K562 (cell line): Measurements from ENCODE around the gene PLA2G3.

Source experiments
- BRF1 ChIP-seq: IDR thresholded peaks from 3 replicates; pipeline ENCODE4 v1.6.1; 2011; ENCODE audit warnings: borderline replicate concordance, mild to moderate bottlenecking; ENCODE audit not compliant: insufficient read length; ENCODE audit errors: extremely low read depth
- CTCF ChIP-seq, 3 experiments: IDR thresholded peaks in 2 of 3; conservative IDR thresholded peaks in 1 of 3; 2 replicates each; pipeline ENCODE4 v1.5.1; 2011 to 2012; ENCODE audit warnings: low read length in 3 of 3, mild to moderate bottlenecking in 3 of 3, control low read depth in 2 of 3, improper control_type of control experiment in 1 of 3, inconsistent platforms in 1 of 3, low read depth in 1 of 3, mixed read lengths in 1 of 3, moderate library complexity in 1 of 3; ENCODE audit not compliant: insufficient read depth in 2 of 3
- GATAD2A ChIP-seq: fragments of 450-650 bp; IDR thresholded peaks from 2 replicates; pipeline ENCODE4 v1.6.1; 2017
- HCFC1 ChIP-seq: IDR thresholded peaks from 2 replicates; pipeline ENCODE4 v1.6.1; 2012; ENCODE audit warnings: low read depth, low read length, improper control_type of control experiment
- MEF2A ChIP-seq: IDR thresholded peaks from 2 replicates; pipeline ENCODE4 v1.6.1; 2011; ENCODE audit warnings: low read depth, mild to moderate bottlenecking, low read length, moderate library complexity; ENCODE audit not compliant: control insufficient read depth
- NUFIP1 ChIP-seq: fragments of 450-650 bp; IDR thresholded peaks from 2 replicates; pipeline ENCODE4 v1.6.1; 2018; ENCODE audit not compliant: partially characterized antibody
- POLR2A ChIP-seq: fragments of 450-650 bp; conservative IDR thresholded peaks from 2 replicates; pipeline ENCODE4 v1.6.1; 2016
- POLR2AphosphoS5 ChIP-seq: IDR thresholded peaks from 2 replicates; pipeline ENCODE4 v1.6.1; 2011; ENCODE audit warnings: mild to moderate bottlenecking, low read depth, low read length, moderate library complexity; ENCODE audit not compliant: control insufficient read depth, insufficient read depth
- PTBP1 ChIP-seq: fragments of 200-400 bp; formaldehyde crosslinking; IDR thresholded peaks from 2 replicates; pipeline ENCODE4 v1.6.1; 2017; ENCODE audit warnings: low read depth, low read length
- THRA ChIP-seq: fragments of 450-650 bp; IDR thresholded peaks from 2 replicates; pipeline ENCODE4 v1.6.1; 2017; ENCODE audit warnings: mild to moderate bottlenecking, moderate library complexity

GRCh38 chr22:31087744-31088215 is 52.5 kb downstream of the PLA2G3 start:
- TF ChIP-seq POLR2AphosphoS5 (no peak), PTBP1 (no peak), THRA (no peak), POLR2A (no peak), GATAD2A (no peak), HCFC1 (no peak), BRF1 (no peak), NUFIP1 (no peak), MEF2A (no peak), CTCF (IDR thresholded peaks at IDR 0.05 in 2 of 3, conservative IDR thresholded peaks at IDR 0.05 in 1 of 3; ENCODE audit: insufficient read depth in 2 of 3, low read depth in 1 of 3, low read length in 3 of 3) (no peak)
